Adrenal gland (tissue), 12 donors: ENCODE measurements around the gene PTPRQ. TPM values are rescaled to one million over a fixed set of nuclear protein-coding genes. Genes with fewer than 3 reads are reported as not detected.

Experiments
- DNase-seq, 7 donors: peaks; one replicate each; pipeline ENCODE4 v3.0.0-alpha.2; 2019 to 2020
- H3K27ac ChIP-seq, 5 donors: fragments of 200-600 bp; sonication (generic) in 4 of 5; 1 replicate in 3 of 5; 2 replicates in 2 of 5; pipeline versions ENCODE4 v1.5.1 to v1.8.0; 2016 to 2020; ENCODE audit warnings: mild to moderate bottlenecking in 1 of 5
- H3K27me3 ChIP-seq: fragments of 200-600 bp; 2 replicates; pipeline ENCODE4 v1.8.0; 2021
- H3K36me3 ChIP-seq, 2 donors: fragments of 200-600 bp; replicated peaks in 1 of 2; 1 replicate in 1 of 2; 2 replicates in 1 of 2; pipeline versions ENCODE4 v1.5.1 to v1.8.0; 2018 to 2022
- H3K4me1 ChIP-seq, 2 donors: fragments of 200-600 bp; replicated peaks in 1 of 2; 1 replicate in 1 of 2; 2 replicates in 1 of 2; pipeline versions ENCODE4 v1.5.1 to v1.8.0; 2018 to 2021
- H3K4me3 ChIP-seq, 4 donors: fragments of 200-600 bp; sonication (generic) in 3 of 4; one replicate each; pipeline ENCODE4 v1.5.1; 2016 to 2018
- H3K9me3 ChIP-seq, 3 donors: fragments of 200-600 bp; sonication (generic) in 1 of 3; replicated peaks in 1 of 3; 1 replicate in 2 of 3; 2 replicates in 1 of 3; pipeline versions ENCODE4 v1.5.1 to v1.8.0; 2016 to 2021
- POLR2A ChIP-seq, 2 donors: fragments of 450-650 bp; IDR thresholded peaks; one replicate each; pipeline ENCODE4 v1.6.1; 2017; ENCODE audit warnings: antibody characterized with exemption in 2 of 2, mild to moderate bottlenecking in 2 of 2, moderate library complexity in 1 of 2
- WGBS, 4 donors: extraction: QIAGEN DNeasy Blood & Tissue Kit in 2 of 4; methylation state at CpG; one replicate each; pipeline versions ENCODE4 v1.1.5 to v1.1.7; 2013 to 2017; 5-methylcytosine and 5-hydroxymethylcytosine counted together
- intact Hi-C, 2 donors: fragments of 100-400 bp; cut with DNase I; formaldehyde crosslinking; loops; one replicate each; pipeline versions ENCODE4 v1.14.1 to v1.15.0; 2022 to 2023
- polyA plus RNA-seq, 3 donors: library from polyadenylated mRNA; stranded (reverse); fragments of 200-250 nt in 2 of 3; fragments of 350-450 nt in 1 of 3; fragmentation: Illumina TruSeq in 1 of 3; extraction: RNeasy Lipid Tissue Mini Kit (QIAGEN cat#74804) in 1 of 3; gene quantifications; one replicate each; pipeline ENCODE4 v1.2.3, GENCODE V29; 2013 to 2014
- total RNA-seq, 9 donors: library from RNA; depleted of rRNA in 4 of 9; stranded (reverse); fragments of >200 nt in 4 of 9; fragments of 120-200 nt in 1 of 9; fragmentation: NEBNext Ultra II Directional in 1 of 9; extraction: Animal tissue kit (Norgen Biotek cat#: 25700) in 1 of 9; gene quantifications; one replicate each; pipeline versions ENCODE4 v1.1.0 to v1.2.4, GENCODE V29; 2013 to 2023
- TF ChIP-seq, protein P1 (sequence below), 6 experiments: fragments of 450-650 bp in 4 of 6; fragments of 200-600 bp in 2 of 6; sonication (generic) in 1 of 6; IDR thresholded peaks; 1 replicate in 5 of 6; 2 replicates in 1 of 6; pipeline versions ENCODE4 v1.5.1 to v1.8.0; 2016 to 2021; ENCODE audit warnings: antibody characterized with exemption in 6 of 6, mild to moderate bottlenecking in 2 of 6, moderate library complexity in 1 of 6
- donor health status: healthy with polysubstance abuse.
- donor health status: Bipolar disorder and iron deficiency.
- donor health status: DM: yes; HTN: yes; CAD: no.
- donor health status: DM: no; HTN: no; CAD: no.
- donor health status: DM: no; HTN: no; CAD: no.
- donor health status: DM: yes; HTN: yes; CAD: no.

PTPRQ gene
- total and polyA plus RNA-seq, 12 donors = under 0.01 to 0.27 (median 0.13) TPM; not detected in 2

GRCh38 chr12:80413462-80413861 is 30.6 kb upstream of the PTPRQ start:
- intact Hi-C loops = no loop called here
- TF ChIP-seq, protein P1, sequence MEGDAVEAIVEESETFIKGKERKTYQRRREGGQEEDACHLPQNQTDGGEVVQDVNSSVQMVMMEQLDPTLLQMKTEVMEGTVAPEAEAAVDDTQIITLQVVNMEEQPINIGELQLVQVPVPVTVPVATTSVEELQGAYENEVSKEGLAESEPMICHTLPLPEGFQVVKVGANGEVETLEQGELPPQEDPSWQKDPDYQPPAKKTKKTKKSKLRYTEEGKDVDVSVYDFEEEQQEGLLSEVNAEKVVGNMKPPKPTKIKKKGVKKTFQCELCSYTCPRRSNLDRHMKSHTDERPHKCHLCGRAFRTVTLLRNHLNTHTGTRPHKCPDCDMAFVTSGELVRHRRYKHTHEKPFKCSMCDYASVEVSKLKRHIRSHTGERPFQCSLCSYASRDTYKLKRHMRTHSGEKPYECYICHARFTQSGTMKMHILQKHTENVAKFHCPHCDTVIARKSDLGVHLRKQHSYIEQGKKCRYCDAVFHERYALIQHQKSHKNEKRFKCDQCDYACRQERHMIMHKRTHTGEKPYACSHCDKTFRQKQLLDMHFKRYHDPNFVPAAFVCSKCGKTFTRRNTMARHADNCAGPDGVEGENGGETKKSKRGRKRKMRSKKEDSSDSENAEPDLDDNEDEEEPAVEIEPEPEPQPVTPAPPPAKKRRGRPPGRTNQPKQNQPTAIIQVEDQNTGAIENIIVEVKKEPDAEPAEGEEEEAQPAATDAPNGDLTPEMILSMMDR (IDR thresholded peaks at IDR 0.05) = no peak
- TF ChIP-seq POLR2A (IDR thresholded peaks at IDR 0.05) = no peak
- 69 to 91% (median 77%) methylated on average over 3 of the region's 3 CpGs for WGBS, 4 donors

GRCh38 chr12:80415466-80415865 is 28.6 kb upstream of the PTPRQ start:
- no peak overlapping the region for H3K27ac ChIP-seq
- H3K4me3 ChIP-seq = no peak overlapping the region
- WGBS, 4 donors = 55 to 63% (median 60%) methylated on average over 1 of the region's 1 CpG
- no peaks in the 10 kb centered on the region for H3K4me1 ChIP-seq
- no peaks in the 10 kb centered on the region for H3K36me3 ChIP-seq
- no peaks in the 10 kb centered on the region for H3K9me3 ChIP-seq
- H3K27me3 ChIP-seq = no peaks in the 10 kb centered on the region
- DNase-seq = no peak
- intact Hi-C loops = no loop called here
- no peak for TF ChIP-seq POLR2A (IDR thresholded peaks at IDR 0.05)
- TF ChIP-seq, protein P1 (IDR thresholded peaks at IDR 0.05) = no peak

More at GRCh38 chr12:80413462-80413861, 30.6 kb upstream of the PTPRQ start:
- Histone ChIP-seq H3K4me3 (no peak overlapping the region), H3K36me3 (no peaks in the 10 kb centered on the region), H3K27ac (no peak overlapping the region), H3K9me3 (no peaks in the 10 kb centered on the region), H3K4me1 (no peaks in the 10 kb centered on the region), H3K27me3 (no peaks in the 10 kb centered on the region)
- DNase-seq = no peak

GRCh38 chr12:80419644-80420043 is 24.4 kb upstream of the PTPRQ start:
- Histone ChIP-seq H3K4me1 (no peaks in the 10 kb centered on the region), H3K9me3 (no peaks in the 10 kb centered on the region), H3K36me3 (no peaks in the 10 kb centered on the region), H3K4me3 (no peak overlapping the region), H3K27ac (no peak overlapping the region), H3K27me3 (no peaks in the 10 kb centered on the region)
- TF ChIP-seq, protein P1 (IDR thresholded peaks at IDR 0.05) = no peak
- TF ChIP-seq POLR2A (IDR thresholded peaks at IDR 0.05) = no peak
- DNase-seq = no peak
- intact Hi-C loops = no loop called here

DNA sequence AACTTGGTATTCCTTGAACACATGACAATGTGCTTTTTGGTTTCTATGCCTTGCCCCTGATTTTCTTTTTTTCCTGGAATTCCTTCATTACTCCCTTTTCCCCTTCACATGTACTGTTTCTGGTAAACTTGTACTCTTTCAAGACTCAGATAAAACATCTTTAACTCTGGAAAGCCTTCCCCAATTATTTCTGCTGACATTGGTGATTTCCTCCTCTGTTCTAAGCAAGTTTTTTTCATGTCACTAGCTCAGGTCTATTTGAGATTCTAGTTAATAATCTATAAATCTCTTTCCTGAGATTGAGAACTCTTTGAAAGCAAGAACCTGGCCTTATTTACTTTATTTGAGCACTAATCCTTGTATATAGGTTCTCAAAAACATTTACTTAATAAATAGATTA is 24.0 kb upstream of the PTPRQ start:
- no peak for DNase-seq
- Histone ChIP-seq H3K4me1 (no peaks in the 10 kb centered on the region), H3K4me3 (no peak overlapping the region), H3K36me3 (no peaks in the 10 kb centered on the region), H3K27ac (no peak overlapping the region), H3K27me3 (no peaks in the 10 kb centered on the region), H3K9me3 (no peaks in the 10 kb centered on the region)
- intact Hi-C loops = no loop called here
- TF ChIP-seq, protein P1 (IDR thresholded peaks at IDR 0.05) = no peak
- TF ChIP-seq POLR2A (IDR thresholded peaks at IDR 0.05) = no peak
